Neural cell (in vitro differentiated cells): ENCODE results near the gene RORC. TPM values are rescaled to one million over a fixed set of nuclear protein-coding genes. Genes with fewer than 3 reads are reported as not detected.

Experiments
- H2AFZ ChIP-seq: fragments of 200-600, 300-800 bp; sonication (generic), shearing (Covaris generic); 2 replicates; pipeline ENCODE4 v1.6.0; 2014; ENCODE audit warnings: low read depth, mild to moderate bottlenecking, antibody characterized with exemption, low read length, moderate library complexity
- H3F3A ChIP-seq: fragments of 200-600 bp; shearing (Covaris generic); 2 replicates; pipeline ENCODE4 v1.6.1; 2016; ENCODE audit warnings: mild to moderate bottlenecking, moderate library complexity, mixed read lengths, antibody characterized with exemption, low read length; ENCODE audit not compliant: insufficient read depth, poor library complexity, severe bottlenecking
- H3K27ac ChIP-seq: fragments of 200-600, 300-800 bp; sonication (generic), shearing (Covaris generic); 2 replicates; pipeline ENCODE4 v1.5.1; 2014; ENCODE audit warnings: mild to moderate bottlenecking, low read length, moderate library complexity
- H3K27me3 ChIP-seq: fragments of 300-800, 200-600 bp; sonication (generic), shearing (Covaris generic); 2 replicates; pipeline ENCODE4 v1.6.0; 2014; ENCODE audit warnings: mild to moderate bottlenecking, low read depth, low read length, moderate library complexity; ENCODE audit not compliant: insufficient read depth
- H3K36me3 ChIP-seq: fragments of 300-800, 200-600 bp; sonication (generic), shearing (Covaris generic); 2 replicates; pipeline ENCODE4 v1.5.1; 2014; ENCODE audit warnings: mild to moderate bottlenecking, antibody characterized with exemption, low read length, moderate library complexity; ENCODE audit not compliant: insufficient read depth
- H3K4me2 ChIP-seq: fragments of 300-800, 200-600 bp; sonication (generic), shearing (Covaris generic); 2 replicates; pipeline ENCODE4 v1.6.0; 2014; ENCODE audit warnings: mild to moderate bottlenecking, low read length
- H3K4me3 ChIP-seq: fragments of 300-800, 200-600 bp; sonication (generic), shearing (Covaris generic); 2 replicates; pipeline ENCODE4 v1.5.1; 2014; ENCODE audit warnings: mild to moderate bottlenecking, low read length, moderate library complexity
- H3K79me2 ChIP-seq: fragments of 200-600 bp; shearing (Covaris generic); replicated peaks from 2 replicates; pipeline ENCODE4 v1.6.0; 2014; ENCODE audit warnings: mild to moderate bottlenecking, low read length, moderate library complexity; ENCODE audit not compliant: insufficient read depth
- H3K9ac ChIP-seq: fragments of 300-800, 200-600 bp; sonication (generic), shearing (Covaris generic); 2 replicates; pipeline ENCODE4 v1.6.1; 2016; ENCODE audit warnings: mild to moderate bottlenecking, low read length, mixed read lengths
- H3K9me2 ChIP-seq: fragments of 200-600 bp; shearing (Covaris generic); 2 replicates; pipeline ENCODE4 v1.6.1; 2016; ENCODE audit warnings: mild to moderate bottlenecking, low read length, mixed read lengths; ENCODE audit not compliant: insufficient read depth
- H3K9me3 ChIP-seq: fragments of 200-600, 300-800 bp; sonication (generic), shearing (Covaris generic); 2 replicates; pipeline ENCODE4 v1.6.1; 2016; ENCODE audit warnings: mild to moderate bottlenecking, mixed run types, low read length, moderate library complexity, mixed read lengths
- H4K20me1 ChIP-seq: fragments of 200-600 bp; shearing (Covaris generic); 2 replicates; pipeline ENCODE4 v1.6.1; 2016; ENCODE audit warnings: mild to moderate bottlenecking, mixed run types; ENCODE audit not compliant: insufficient read depth
- EP300 ChIP-seq: fragments of 450-650 bp; conservative IDR thresholded peaks from 2 replicates; pipeline ENCODE4 v1.6.1; 2014; ENCODE audit warnings: antibody characterized with exemption, mild to moderate bottlenecking, moderate library complexity; ENCODE audit not compliant: poor library complexity, severe bottlenecking
- EZH2 ChIP-seq: fragments of 200-600, 300-800 bp; shearing (Covaris generic), sonication (generic); IDR thresholded peaks from 2 replicates; pipeline ENCODE4 v1.6.1; 2014; ENCODE audit warnings: antibody characterized with exemption, low read length, borderline replicate concordance, mild to moderate bottlenecking; ENCODE audit not compliant: insufficient read depth, poor library complexity, severe bottlenecking
- MXI1 ChIP-seq: fragments of 450-650 bp; conservative IDR thresholded peaks from 2 replicates; pipeline ENCODE4 v1.6.1; 2014; ENCODE audit warnings: antibody characterized with exemption, mild to moderate bottlenecking; ENCODE audit not compliant: poor library complexity, severe bottlenecking
- POLR2AphosphoS5 ChIP-seq: IDR thresholded peaks from 2 replicates; pipeline ENCODE4 v1.6.1; 2012
- RAD21 ChIP-seq: fragments of 450-650 bp; conservative IDR thresholded peaks from 2 replicates; pipeline ENCODE4 v1.6.1; 2014; ENCODE audit warnings: antibody characterized with exemption, mild to moderate bottlenecking, moderate library complexity
- SMC3 ChIP-seq: fragments of 450-650 bp; conservative IDR thresholded peaks from 2 replicates; pipeline ENCODE4 v1.6.1; 2014; ENCODE audit warnings: antibody characterized with exemption, mild to moderate bottlenecking, moderate library complexity; ENCODE audit not compliant: poor library complexity
- TAF1 ChIP-seq: IDR thresholded peaks from 2 replicates; pipeline ENCODE4 v1.6.1; 2012; ENCODE audit warnings: low read depth
- polyA plus RNA-seq: library from polyadenylated mRNA; depleted of rRNA; stranded (reverse); fragments of >200 nt; gene quantifications from 2 replicates; pipeline ENCODE4 v1.2.3, GENCODE V29; 2014
- TF ChIP-seq, protein P1 (sequence below): IDR thresholded peaks from 2 replicates; pipeline ENCODE4 v1.6.1; 2012; ENCODE audit warnings: borderline replicate concordance
- TF ChIP-seq, protein P2 (sequence below): fragments of 450-650 bp; IDR thresholded peaks from 2 replicates; pipeline ENCODE4 v1.5.1; 2014; ENCODE audit warnings: antibody characterized with exemption, mild to moderate bottlenecking, moderate library complexity; ENCODE audit not compliant: poor library complexity, severe bottlenecking

RORC gene
- polyA plus RNA-seq, 1 donor from 2014 or later = 0.45 TPM

DNA sequence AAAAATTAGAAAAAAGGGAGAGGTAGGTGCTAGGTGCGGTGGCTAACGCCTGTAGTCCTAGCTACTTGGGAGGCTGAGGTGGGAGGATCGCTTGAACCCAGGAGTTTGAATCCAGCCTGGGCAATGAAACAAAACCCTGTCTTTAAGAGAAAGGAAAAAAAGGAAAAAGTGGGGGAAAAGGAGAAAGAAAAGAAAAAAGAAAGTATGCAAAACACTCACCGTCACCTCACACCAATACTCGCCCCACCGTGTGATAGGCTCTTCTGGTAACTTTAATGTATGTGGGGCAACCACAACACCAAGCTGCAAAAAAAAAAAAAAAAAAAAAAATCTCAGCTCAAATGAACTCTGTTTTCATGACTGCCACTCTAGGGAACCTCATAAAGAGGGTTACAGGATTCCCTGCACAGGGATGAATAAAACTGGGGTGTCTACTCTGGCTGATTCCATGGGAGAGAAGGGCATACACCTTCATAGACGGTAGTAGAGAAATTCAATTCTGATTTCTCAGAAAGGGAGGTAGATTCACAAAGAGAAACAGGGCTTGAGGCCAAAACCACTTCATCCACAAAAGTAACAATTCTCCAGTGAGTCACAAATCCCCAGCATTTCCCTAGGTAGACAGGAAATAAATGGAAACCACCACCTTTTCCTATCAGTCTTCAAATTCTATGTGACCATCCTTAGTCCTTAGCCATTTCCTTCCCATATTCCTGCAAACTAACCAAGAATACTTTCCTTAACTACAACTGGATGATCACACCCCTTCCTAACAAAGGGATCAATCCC is 70.8 kb downstream of the RORC start:
- Histone ChIP-seq H3K4me3 (no peak overlapping the region), H3K9ac (no peak overlapping the region), H3K4me2 (no peak overlapping the region), H3K79me2 (no peaks in the 10 kb centered on the region), H3K36me3 (peaks cover 11% of the 10 kb centered on the region), H4K20me1 (no peaks in the 10 kb centered on the region), H2AFZ (no peak overlapping the region), H3K9me3 (no peaks in the 10 kb centered on the region), H3F3A (no peaks in the 10 kb centered on the region), H3K9me2 (no peaks in the 10 kb centered on the region), H3K27ac (no peak overlapping the region), H3K27me3 (no peaks in the 10 kb centered on the region)
- no peak for TF ChIP-seq EZH2
- TF ChIP-seq TAF1 = no peak
- TF ChIP-seq, protein P1, sequence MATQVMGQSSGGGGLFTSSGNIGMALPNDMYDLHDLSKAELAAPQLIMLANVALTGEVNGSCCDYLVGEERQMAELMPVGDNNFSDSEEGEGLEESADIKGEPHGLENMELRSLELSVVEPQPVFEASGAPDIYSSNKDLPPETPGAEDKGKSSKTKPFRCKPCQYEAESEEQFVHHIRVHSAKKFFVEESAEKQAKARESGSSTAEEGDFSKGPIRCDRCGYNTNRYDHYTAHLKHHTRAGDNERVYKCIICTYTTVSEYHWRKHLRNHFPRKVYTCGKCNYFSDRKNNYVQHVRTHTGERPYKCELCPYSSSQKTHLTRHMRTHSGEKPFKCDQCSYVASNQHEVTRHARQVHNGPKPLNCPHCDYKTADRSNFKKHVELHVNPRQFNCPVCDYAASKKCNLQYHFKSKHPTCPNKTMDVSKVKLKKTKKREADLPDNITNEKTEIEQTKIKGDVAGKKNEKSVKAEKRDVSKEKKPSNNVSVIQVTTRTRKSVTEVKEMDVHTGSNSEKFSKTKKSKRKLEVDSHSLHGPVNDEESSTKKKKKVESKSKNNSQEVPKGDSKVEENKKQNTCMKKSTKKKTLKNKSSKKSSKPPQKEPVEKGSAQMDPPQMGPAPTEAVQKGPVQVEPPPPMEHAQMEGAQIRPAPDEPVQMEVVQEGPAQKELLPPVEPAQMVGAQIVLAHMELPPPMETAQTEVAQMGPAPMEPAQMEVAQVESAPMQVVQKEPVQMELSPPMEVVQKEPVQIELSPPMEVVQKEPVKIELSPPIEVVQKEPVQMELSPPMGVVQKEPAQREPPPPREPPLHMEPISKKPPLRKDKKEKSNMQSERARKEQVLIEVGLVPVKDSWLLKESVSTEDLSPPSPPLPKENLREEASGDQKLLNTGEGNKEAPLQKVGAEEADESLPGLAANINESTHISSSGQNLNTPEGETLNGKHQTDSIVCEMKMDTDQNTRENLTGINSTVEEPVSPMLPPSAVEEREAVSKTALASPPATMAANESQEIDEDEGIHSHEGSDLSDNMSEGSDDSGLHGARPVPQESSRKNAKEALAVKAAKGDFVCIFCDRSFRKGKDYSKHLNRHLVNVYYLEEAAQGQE = no peak
- no peak for TF ChIP-seq SMC3
- TF ChIP-seq MXI1 = no peak
- TF ChIP-seq, protein P2, sequence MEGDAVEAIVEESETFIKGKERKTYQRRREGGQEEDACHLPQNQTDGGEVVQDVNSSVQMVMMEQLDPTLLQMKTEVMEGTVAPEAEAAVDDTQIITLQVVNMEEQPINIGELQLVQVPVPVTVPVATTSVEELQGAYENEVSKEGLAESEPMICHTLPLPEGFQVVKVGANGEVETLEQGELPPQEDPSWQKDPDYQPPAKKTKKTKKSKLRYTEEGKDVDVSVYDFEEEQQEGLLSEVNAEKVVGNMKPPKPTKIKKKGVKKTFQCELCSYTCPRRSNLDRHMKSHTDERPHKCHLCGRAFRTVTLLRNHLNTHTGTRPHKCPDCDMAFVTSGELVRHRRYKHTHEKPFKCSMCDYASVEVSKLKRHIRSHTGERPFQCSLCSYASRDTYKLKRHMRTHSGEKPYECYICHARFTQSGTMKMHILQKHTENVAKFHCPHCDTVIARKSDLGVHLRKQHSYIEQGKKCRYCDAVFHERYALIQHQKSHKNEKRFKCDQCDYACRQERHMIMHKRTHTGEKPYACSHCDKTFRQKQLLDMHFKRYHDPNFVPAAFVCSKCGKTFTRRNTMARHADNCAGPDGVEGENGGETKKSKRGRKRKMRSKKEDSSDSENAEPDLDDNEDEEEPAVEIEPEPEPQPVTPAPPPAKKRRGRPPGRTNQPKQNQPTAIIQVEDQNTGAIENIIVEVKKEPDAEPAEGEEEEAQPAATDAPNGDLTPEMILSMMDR = no peak
- no peak for TF ChIP-seq RAD21
- no peak for TF ChIP-seq EP300
- TF ChIP-seq POLR2AphosphoS5 = no peak

DNA sequence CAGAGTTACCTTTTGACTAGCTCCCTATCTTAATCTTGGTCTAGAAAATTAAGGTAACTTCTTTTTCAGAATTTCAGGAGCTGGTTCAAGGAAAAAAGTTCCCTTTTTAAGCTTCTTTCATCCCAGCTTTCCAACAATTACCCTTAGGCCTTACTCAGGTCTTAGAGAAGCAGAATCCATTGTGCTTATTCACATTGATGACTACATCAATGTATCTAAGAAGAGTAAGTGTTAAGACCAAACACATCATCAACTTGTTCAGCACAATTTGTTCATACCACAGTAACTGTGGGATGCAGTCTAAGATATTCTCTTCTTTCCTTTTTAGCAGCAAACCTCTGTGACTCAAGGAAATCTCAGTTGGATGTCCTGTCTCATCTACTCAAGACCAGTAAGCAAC is 72.4 kb downstream of the RORC start:
- Histone ChIP-seq H3K36me3 (peaks cover 11% of the 10 kb centered on the region), H3F3A (no peaks in the 10 kb centered on the region)

More for the DNA sequence above, 72.4 kb downstream of the RORC start:
- Histone ChIP-seq H3K9me3 (no peaks in the 10 kb centered on the region), H4K20me1 (no peaks in the 10 kb centered on the region), H3K4me2 (no peak overlapping the region), H3K9me2 (no peaks in the 10 kb centered on the region), H3K9ac (no peak overlapping the region), H3K4me3 (no peak overlapping the region), H3K27ac (no peak overlapping the region), H3K79me2 (no peaks in the 10 kb centered on the region), H3K27me3 (no peaks in the 10 kb centered on the region), H2AFZ (no peak overlapping the region)
- no peak for TF ChIP-seq TAF1
- TF ChIP-seq, protein P1 = no peak
- no peak for TF ChIP-seq SMC3
